HL-60/S4 (cell line): ENCODE measurements around the gene CLEC4D.
"Not testable (repeated sequence)": the region's sequence is repeated elsewhere in the genome, so short reads cannot be mapped to it uniquely, and the experiment has no call there.

ENCODE experiments used
- in situ Hi-C: fragments of 300-500 bp; cut with MboI; formaldehyde crosslinking; loops from 2 replicates; pipeline ENCODE4 v1.14.3; 2022; ENCODE audit warnings: low sequenced_read_pairs

The CLEC4D gene

GRCh38 chr12:8527250-8528130, 14.2 kb downstream of the CLEC4D start:
- in situ Hi-C loops, result no loop called here

DNA sequence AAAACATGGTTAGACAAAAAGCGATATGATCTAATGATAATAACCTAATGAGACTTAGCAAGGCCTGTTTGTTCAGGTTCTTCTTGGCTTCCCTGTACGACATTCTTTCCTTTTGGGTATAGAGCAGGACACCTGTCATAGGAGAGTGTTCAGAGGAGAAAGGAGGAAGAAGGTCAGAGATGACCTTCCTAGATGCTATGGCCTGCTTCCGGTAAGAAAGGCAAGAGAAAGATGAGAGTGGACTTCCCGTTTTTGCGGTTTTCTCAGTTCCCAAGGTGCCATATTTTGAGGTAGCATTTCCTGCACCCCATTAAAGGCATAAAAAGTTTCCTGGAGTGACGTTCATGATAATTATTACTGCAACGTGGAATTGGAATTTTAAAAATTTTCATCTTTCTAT, 18.7 kb downstream of the CLEC4D start:
- in situ Hi-C loops, result no loop called here

DNA sequence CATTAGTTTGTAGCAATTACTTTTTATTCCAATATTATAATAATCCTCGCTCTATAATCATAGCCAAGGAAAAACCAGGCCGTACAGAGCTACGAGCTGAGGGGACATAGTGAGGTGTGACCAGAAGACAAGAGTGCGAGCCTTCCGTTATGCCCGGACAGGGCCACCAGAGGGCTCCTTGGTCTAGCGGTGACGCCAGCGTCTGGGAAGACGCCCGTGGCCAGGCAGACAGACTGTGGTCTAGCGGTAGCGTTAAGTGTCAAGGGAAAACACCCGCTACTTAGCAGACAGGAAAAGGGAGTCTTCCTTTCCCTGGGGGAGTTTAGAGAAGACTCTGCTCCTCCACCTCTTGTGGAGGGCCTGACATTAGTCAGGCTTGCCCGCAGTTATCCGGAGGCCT, 24.5 kb downstream of the CLEC4D start:
- in situ Hi-C loops, result not testable (repeated sequence)

GRCh38 chr12:8540831-8541230, 27.5 kb downstream of the CLEC4D start, which contains the start of gene CLEC4E:
Gene CLEC4E, minus strand, starts transcription at chr12:8540905. Its CDS starts 108 bp downstream, at chr12:8540797.
- in situ Hi-C loops, result not testable (repeated sequence)

- in situ Hi-C loops, result no loop called here
Measured at GRCh38 chr12:8541562-8541961, 28.3 kb downstream of the CLEC4D start.

GRCh38 chr12:8544295-8544694, 31.0 kb downstream of the CLEC4D start:
- in situ Hi-C loops, result no loop called here

DNA sequence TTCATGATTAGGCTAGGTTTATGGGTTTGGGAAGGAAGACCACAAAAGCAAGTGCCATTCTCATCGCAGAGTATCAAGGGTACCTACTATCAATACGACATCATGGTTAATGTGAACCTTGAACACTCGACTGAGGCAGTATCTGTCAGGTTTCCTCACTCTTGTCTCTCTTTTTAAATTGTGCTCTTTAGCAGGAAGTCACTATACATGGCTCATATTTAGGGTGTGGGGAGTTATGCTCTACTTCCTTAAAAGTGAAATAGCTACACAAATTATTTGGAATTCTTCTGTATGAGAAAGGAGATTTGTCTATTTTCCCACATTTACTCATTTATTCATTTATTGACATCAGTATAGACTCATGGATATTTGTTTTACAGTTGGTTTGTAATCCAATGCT, 33.3 kb downstream of the CLEC4D start:
- in situ Hi-C loops, result no loop called here

DNA sequence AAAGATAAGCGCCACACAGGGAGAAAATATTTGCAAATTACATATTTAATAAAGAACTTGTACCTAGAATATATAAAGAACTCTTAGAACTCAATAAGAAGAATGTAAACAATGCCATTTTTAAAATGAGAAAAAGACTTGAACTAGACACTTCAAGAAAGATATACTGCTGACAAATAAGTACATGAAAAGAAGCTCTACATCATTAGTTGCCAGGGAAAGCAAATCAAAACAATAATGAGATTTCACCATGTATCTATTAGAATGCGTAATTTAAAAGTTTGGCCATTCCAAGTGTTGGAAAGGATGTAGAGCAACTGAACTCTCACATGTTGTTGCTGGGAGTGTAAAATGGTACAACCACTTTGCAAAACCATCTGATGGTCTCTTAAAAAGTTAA, 34.3 kb downstream of the CLEC4D start:
- in situ Hi-C loops, result no loop called here

- in situ Hi-C loops, result no loop called here
Measured at GRCh38 chr12:8548192-8548591, 34.9 kb downstream of the CLEC4D start.

GRCh38 chr12:8549381-8549780, 36.1 kb downstream of the CLEC4D start:
- in situ Hi-C loops, result no loop called here

- in situ Hi-C loops, result no loop called here
Measured at GRCh38 chr12:8553088-8553627, 39.9 kb downstream of the CLEC4D start.

DNA sequence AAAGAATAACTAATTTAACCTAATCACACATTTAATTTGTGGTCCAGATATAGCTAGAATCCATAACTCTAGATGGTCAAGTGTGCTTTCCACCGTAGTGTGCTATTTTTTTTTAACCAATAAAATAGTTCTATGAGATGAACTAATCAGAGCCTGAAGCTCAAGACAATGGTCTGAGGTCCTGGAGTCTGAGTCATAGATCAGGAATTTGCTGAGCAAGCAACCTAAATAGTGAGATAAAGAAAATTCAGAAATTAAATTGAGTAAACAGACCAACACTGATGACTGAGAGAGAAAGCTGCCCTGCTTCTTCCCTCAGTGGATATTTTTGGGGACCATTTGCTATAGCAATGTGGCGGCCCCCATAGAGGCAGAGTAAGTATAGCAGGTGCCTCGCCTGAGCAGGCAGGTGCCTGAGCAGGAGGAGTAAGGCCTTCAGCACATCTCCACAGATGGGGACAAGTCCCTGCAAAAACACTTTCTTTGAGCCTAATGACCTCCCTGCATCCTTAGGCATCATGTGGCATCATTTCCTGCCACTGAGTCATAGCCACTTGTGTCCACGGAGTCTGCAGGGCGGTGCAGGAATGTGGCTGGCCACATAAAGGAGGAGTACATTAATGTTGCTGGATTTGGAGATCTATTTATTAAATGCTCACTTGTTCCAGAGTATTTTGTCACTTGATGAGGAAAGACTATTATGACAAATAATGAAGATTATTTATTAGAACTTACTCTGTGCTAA, 41.3 kb downstream of the CLEC4D start:
- in situ Hi-C loops, result no loop called here

- in situ Hi-C loops, result no loop called here
Measured at GRCh38 chr12:8556531-8557097, 43.3 kb downstream of the CLEC4D start.

- in situ Hi-C loops, result no loop called here
Measured at GRCh38 chr12:8559676-8560075, 46.4 kb downstream of the CLEC4D start.

DNA sequence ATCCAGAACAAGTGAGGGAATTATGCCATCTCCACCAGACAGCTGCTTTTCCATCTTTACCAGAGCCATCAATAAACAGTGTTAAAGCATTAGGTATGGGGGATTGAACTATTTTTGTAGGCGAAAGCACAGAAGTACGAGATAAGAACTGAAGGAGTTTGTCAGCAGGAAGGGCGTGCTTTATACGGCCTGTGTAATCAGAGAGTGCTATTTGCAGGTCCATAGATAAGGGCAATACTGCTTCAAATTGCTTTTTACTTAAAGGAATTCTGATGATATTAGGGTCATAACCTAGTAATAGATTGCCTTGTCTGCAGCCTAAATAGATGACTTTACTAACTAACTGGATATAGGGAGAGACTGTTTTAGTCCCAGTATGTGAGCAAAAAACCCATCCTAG, 47.7 kb downstream of the CLEC4D start:
- in situ Hi-C loops, result no loop called here

- in situ Hi-C loops, result no loop called here
Measured at GRCh38 chr12:8562310-8562709, 49.0 kb downstream of the CLEC4D start.

DNA sequence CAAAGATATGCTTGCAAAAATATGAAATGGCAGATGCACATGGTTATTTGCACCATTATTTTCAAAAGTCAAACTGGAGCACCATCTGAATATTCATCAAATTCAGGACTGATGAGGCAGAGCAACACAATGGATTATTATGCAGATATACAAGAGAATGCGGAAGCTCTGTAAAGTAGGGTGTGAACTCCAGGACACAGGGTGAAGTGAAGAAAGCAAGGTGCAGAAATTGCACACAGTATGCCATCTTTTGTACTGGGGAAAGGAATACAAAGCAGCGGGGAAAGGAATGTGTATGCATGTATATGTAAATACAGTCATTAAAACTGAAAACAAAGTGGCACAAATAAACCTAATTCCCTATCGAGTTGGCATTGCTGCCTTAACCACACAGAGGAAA, 50.1 kb downstream of the CLEC4D start:
- in situ Hi-C loops, result no loop called here

DNA sequence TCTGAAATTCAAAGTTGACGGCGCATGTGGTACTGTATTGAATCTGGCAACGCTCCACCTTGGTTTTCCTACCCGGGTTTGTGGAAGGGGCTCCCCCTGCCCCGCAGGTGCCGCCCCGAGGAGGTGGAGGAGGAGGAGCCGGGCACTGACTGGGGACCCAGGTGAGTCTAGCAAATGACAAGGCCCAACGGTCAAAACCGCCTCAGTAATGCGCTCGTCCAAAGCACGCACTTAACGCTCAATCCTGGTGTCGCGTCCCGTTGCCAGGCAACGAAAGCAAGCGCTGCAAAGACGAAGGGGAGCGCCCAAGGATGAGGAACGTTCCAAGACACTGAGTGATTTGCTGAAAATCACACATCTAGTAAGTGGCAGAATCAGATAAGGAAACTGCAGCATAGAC, 51.4 kb downstream of the CLEC4D start:
- in situ Hi-C loops, result no loop called here

GRCh38 chr12:8566052-8566451, 52.7 kb downstream of the CLEC4D start:
- in situ Hi-C loops, result not testable (repeated sequence)

DNA sequence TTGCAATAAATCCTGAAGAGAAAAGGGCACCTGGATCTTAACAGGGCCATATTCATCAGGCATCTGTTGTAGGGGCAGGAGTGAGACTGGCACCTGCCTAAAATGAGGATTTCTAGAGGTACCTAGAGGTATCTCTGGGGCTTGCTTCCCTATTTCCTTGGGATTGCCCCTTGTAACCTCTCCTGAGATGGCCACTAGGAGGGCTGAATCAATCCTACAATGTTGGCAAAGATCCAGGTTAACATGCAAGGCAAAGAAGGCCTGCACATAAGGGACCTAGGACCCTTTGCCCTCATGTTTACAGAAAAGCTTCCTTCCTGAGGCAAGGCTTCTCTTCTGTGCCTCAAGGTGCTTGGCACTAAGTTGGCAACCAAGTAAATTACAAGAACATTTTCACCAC, 53.2 kb downstream of the CLEC4D start:
- in situ Hi-C loops, result no loop called here
